H9 (cell line): ENCODE results near the gene DOCK9. TPM values are rescaled to one million over a fixed set of nuclear protein-coding genes. Genes with fewer than 3 reads are reported as not detected.

Experiments
- DNase-seq: peaks from one replicate; pipeline ENCODE4 v3.0.0-alpha.2; 2017
- H2AFZ ChIP-seq: one replicate; pipeline ENCODE4 v1.6.1; 2013; ENCODE audit warnings: mild to moderate bottlenecking, low read length, control low read depth, moderate library complexity
- H2AK5ac ChIP-seq: 2 replicates; pipeline ENCODE4 v1.6.1; 2013; ENCODE audit warnings: low read length, control low read depth, mixed read lengths; ENCODE audit not compliant: insufficient read length
- H2BK120ac ChIP-seq: one replicate; pipeline ENCODE4 v1.6.1; 2013; ENCODE audit warnings: low read depth, mild to moderate bottlenecking, low read length, control low read depth, inconsistent platforms; ENCODE audit not compliant: poor library complexity, severe bottlenecking
- H2BK12ac ChIP-seq: 2 replicates; pipeline ENCODE4 v1.6.1; 2013; ENCODE audit warnings: low read length, control low read depth, mixed read lengths, low read depth; ENCODE audit not compliant: insufficient read length
- H2BK15ac ChIP-seq: 2 replicates; pipeline ENCODE4 v1.6.1; 2013; ENCODE audit warnings: low read depth, low read length, control low read depth
- H2BK20ac ChIP-seq: one replicate; pipeline ENCODE4 v1.6.1; 2013; ENCODE audit warnings: low read depth, mild to moderate bottlenecking, low read length, control low read depth, inconsistent platforms; ENCODE audit not compliant: poor library complexity, severe bottlenecking
- H2BK5ac ChIP-seq: 2 replicates; pipeline ENCODE4 v1.6.1; 2013; ENCODE audit warnings: low read length, control low read depth, mixed read lengths; ENCODE audit not compliant: insufficient read length
- H3K14ac ChIP-seq: 2 replicates; pipeline ENCODE4 v1.6.1; 2013; ENCODE audit warnings: low read length, control low read depth; ENCODE audit not compliant: insufficient read depth
- H3K18ac ChIP-seq: 2 replicates; pipeline ENCODE4 v1.6.1; 2013; ENCODE audit warnings: low read depth, mild to moderate bottlenecking, mixed read lengths, low read length, control low read depth; ENCODE audit not compliant: insufficient read length
- H3K23ac ChIP-seq: 2 replicates; pipeline ENCODE4 v1.6.1; 2013; ENCODE audit warnings: low read length, control low read depth, mixed read lengths, low read depth; ENCODE audit not compliant: insufficient read length
- H3K23me2 ChIP-seq: 2 replicates; pipeline ENCODE4 v1.6.1; 2013; ENCODE audit warnings: low read depth, mild to moderate bottlenecking, mixed read lengths, low read length, control low read depth; ENCODE audit not compliant: insufficient read length, poor library complexity, severe bottlenecking
- H3K27ac ChIP-seq: 2 replicates; pipeline ENCODE4 v1.5.1; 2013; ENCODE audit warnings: low read length, control low read depth, mixed read lengths, low read depth; ENCODE audit not compliant: insufficient read length
- H3K27me3 ChIP-seq: 2 replicates; pipeline ENCODE4 v1.6.1; 2013; ENCODE audit warnings: low read length, control low read depth, inconsistent platforms; ENCODE audit not compliant: insufficient read depth
- H3K4ac ChIP-seq: 2 replicates; pipeline ENCODE4 v1.6.1; 2013; ENCODE audit warnings: low read depth, mild to moderate bottlenecking, control low read depth, inconsistent platforms, low read length, moderate library complexity
- H3K4me1 ChIP-seq: 2 replicates; pipeline ENCODE4 v1.6.1; 2013; ENCODE audit warnings: low read length, control low read depth, inconsistent platforms; ENCODE audit not compliant: insufficient read depth
- H3K4me2 ChIP-seq: 2 replicates; pipeline ENCODE4 v1.6.1; 2013; ENCODE audit warnings: low read length, control low read depth, mixed read lengths; ENCODE audit not compliant: insufficient read length, insufficient read depth
- H3K56ac ChIP-seq: 2 replicates; pipeline ENCODE4 v1.6.1; 2013; ENCODE audit warnings: low read depth, mild to moderate bottlenecking, mixed read lengths, low read length, control low read depth; ENCODE audit not compliant: insufficient read length
- H3K79me1 ChIP-seq: 2 replicates; pipeline ENCODE4 v1.6.1; 2013; ENCODE audit warnings: low read depth, mild to moderate bottlenecking, moderate library complexity, low read length, control low read depth, inconsistent platforms; ENCODE audit not compliant: insufficient read depth, poor library complexity, severe bottlenecking
- H3K79me2 ChIP-seq: 2 replicates; pipeline ENCODE4 v1.6.1; 2013; ENCODE audit warnings: low read length, control low read depth, inconsistent platforms; ENCODE audit not compliant: insufficient read depth
- H3K9ac ChIP-seq: 2 replicates; pipeline ENCODE4 v1.6.1; 2013; ENCODE audit warnings: low read length, control low read depth, mixed read lengths; ENCODE audit not compliant: insufficient read length; ENCODE audit errors: extremely low read depth
- H3K9me3 ChIP-seq: one replicate; pipeline ENCODE4 v1.6.1; 2013; ENCODE audit warnings: low read depth, low read length, inconsistent platforms; ENCODE audit not compliant: control insufficient read depth
- H3T11ph ChIP-seq: one replicate; pipeline ENCODE4 v1.6.1; 2013; ENCODE audit warnings: mild to moderate bottlenecking, low read length, control low read depth, inconsistent platforms
- H4K20me1 ChIP-seq: one replicate; pipeline ENCODE4 v1.6.1; 2013; ENCODE audit not compliant: control insufficient read depth, insufficient read length, insufficient read depth
- H4K5ac ChIP-seq: 2 replicates; pipeline ENCODE4 v1.6.1; 2013; ENCODE audit warnings: low read depth, mild to moderate bottlenecking, mixed read lengths, low read length, control low read depth; ENCODE audit not compliant: insufficient read length
- H4K8ac ChIP-seq: replicated peaks from 2 replicates; pipeline ENCODE4 v1.6.1; 2013; ENCODE audit warnings: low read length, control low read depth, mixed read lengths, low read depth; ENCODE audit not compliant: insufficient read length
- H4K91ac ChIP-seq: 2 replicates; pipeline ENCODE4 v1.6.1; 2013; ENCODE audit warnings: low read depth, mild to moderate bottlenecking, moderate library complexity, mixed read lengths, low read length, control low read depth; ENCODE audit not compliant: insufficient read length
- H3K27ac Mint-ChIP-seq, 3 experiments: 2 replicates in 2 of 3; 3 replicates in 1 of 3; pipeline ENCODE4 v1.8.0; 2020 to 2021; ENCODE audit warnings: mixed read lengths in 3 of 3, mild to moderate bottlenecking in 1 of 3, moderate library complexity in 1 of 3
- H3K27me3 Mint-ChIP-seq: 2 replicates; pipeline ENCODE4 v1.8.0; 2021; ENCODE audit warnings: low read depth, mild to moderate bottlenecking, moderate library complexity, mixed read lengths
- H3K36me3 Mint-ChIP-seq, 3 experiments: 2 replicates in 2 of 3; 3 replicates in 1 of 3; pipeline ENCODE4 v1.8.0; 2020 to 2021; ENCODE audit warnings: low read depth in 3 of 3, mixed read lengths in 3 of 3; ENCODE audit not compliant: insufficient read depth in 1 of 3
- H3K4me1 Mint-ChIP-seq, 2 experiments: 2 replicates each; pipeline ENCODE4 v1.8.0; 2020; ENCODE audit warnings: mixed read lengths in 2 of 2
- H3K4me3 Mint-ChIP-seq, 2 experiments: 2 replicates in 1 of 2; 3 replicates in 1 of 2; pipeline ENCODE4 v1.8.0; 2020 to 2021; ENCODE audit warnings: mild to moderate bottlenecking in 2 of 2, mixed read lengths in 2 of 2, moderate library complexity in 1 of 2
- H3K9me3 Mint-ChIP-seq, 2 experiments: 2 replicates in 1 of 2; 3 replicates in 1 of 2; pipeline ENCODE4 v1.8.0; 2020; ENCODE audit warnings: mild to moderate bottlenecking in 2 of 2, mixed read lengths in 2 of 2, moderate library complexity in 1 of 2
- WGBS: extraction: QIAGEN DNeasy Blood & Tissue Kit; methylation state at CpG from one replicate; pipeline ENCODE4 v1.1.7; 2013; ENCODE audit warnings: missing lambda C conversion rate, low lambda C conversion rate, mixed read lengths; ENCODE audit not compliant: insufficient read length; ENCODE audit errors: extremely low coverage; 5-methylcytosine and 5-hydroxymethylcytosine counted together
- total RNA-seq: library from RNA; stranded (reverse); gene quantifications from 2 replicates; pipeline ENCODE4 v1.2.1, GENCODE V29; 2021
- TF ChIP-seq, protein P1 (sequence below): fragments of 200-600 bp; sonication (generic); conservative IDR thresholded peaks from 3 replicates; pipeline ENCODE4 v1.8.0; 2021; ENCODE audit warnings: antibody characterized with exemption, mild to moderate bottlenecking

Gene DOCK9
- total RNA-seq, 1 experiment from 2014 or later = 23.0 TPM

DNA sequence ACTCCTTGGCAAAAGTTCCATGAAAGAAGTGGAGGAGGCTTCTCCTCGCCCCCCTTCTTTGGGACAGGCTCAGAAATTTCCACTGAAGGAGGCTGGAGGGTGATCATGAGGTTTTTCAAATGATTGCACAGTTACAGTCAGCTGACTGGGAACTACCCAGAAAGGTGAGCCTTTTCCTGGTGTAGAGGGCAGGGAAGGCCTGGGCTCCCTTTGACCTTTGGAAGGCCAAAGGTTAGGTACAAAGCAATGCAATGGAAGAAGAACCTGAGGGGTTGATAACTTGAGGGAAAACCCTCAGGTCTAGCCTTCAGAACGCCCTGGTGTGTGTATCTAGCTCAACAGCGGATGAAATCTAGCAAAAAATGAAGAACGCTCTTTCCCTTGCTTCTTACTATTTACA lies 175.3 kb downstream of the DOCK9 start:
- Histone ChIP-seq H4K91ac (no peak overlapping the region), H3K23me2 (no peaks in the 10 kb centered on the region), H2BK120ac (no peak overlapping the region), H3K9me3 (no peaks in the 10 kb centered on the region), H2AK5ac (no peak overlapping the region), H3K23ac (no peak overlapping the region), H4K20me1 (no peaks in the 10 kb centered on the region), H3K4me2 (no peak overlapping the region), H2BK20ac (no peak overlapping the region), H3K9ac (no peak overlapping the region), H2BK12ac (no peak overlapping the region), H4K8ac (no peak overlapping the region), H3T11ph (no peak overlapping the region), H3K56ac (no peak overlapping the region), H2BK5ac (no peak overlapping the region), H3K79me1 (no peaks in the 10 kb centered on the region), H3K4me1 (peaks cover 4% of the 10 kb centered on the region; the same call in 1 of the 2 replicates), H3K4ac (no peak overlapping the region), H2AFZ (no peak overlapping the region), H3K79me2 (no peaks in the 10 kb centered on the region), H4K5ac (no peak overlapping the region), H3K14ac (no peak overlapping the region), H2BK15ac (no peak overlapping the region), H3K27ac (no peak overlapping the region), H3K18ac (no peak overlapping the region), H3K27me3 (no peaks in the 10 kb centered on the region)
- peaks cover 0 to 2% (median 0%) of the 10 kb centered on the region in 3 experiments; a peak in 1 of 7 replicates for H3K36me3 Mint-ChIP-seq
- H3K27ac Mint-ChIP-seq = no peak overlapping the region
- H3K4me1 Mint-ChIP-seq = peaks cover 12 to 20% of the 10 kb centered on the region in 2 experiments
- H3K9me3 Mint-ChIP-seq = no peaks in the 10 kb centered on the region
- WGBS = no CpG with 5 or more reads among the region's 4 CpGs
- no peak overlapping the region for H3K4me3 Mint-ChIP-seq
- TF ChIP-seq, protein P1, sequence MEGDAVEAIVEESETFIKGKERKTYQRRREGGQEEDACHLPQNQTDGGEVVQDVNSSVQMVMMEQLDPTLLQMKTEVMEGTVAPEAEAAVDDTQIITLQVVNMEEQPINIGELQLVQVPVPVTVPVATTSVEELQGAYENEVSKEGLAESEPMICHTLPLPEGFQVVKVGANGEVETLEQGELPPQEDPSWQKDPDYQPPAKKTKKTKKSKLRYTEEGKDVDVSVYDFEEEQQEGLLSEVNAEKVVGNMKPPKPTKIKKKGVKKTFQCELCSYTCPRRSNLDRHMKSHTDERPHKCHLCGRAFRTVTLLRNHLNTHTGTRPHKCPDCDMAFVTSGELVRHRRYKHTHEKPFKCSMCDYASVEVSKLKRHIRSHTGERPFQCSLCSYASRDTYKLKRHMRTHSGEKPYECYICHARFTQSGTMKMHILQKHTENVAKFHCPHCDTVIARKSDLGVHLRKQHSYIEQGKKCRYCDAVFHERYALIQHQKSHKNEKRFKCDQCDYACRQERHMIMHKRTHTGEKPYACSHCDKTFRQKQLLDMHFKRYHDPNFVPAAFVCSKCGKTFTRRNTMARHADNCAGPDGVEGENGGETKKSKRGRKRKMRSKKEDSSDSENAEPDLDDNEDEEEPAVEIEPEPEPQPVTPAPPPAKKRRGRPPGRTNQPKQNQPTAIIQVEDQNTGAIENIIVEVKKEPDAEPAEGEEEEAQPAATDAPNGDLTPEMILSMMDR = no peak
- H3K27me3 Mint-ChIP-seq = no peaks in the 10 kb centered on the region; the same call in 1 of the 2 replicates
- no peak for DNase-seq
